PC-9 (cell line): Measurements from ENCODE around the gene CAMKMT. TPM values are rescaled to one million over a fixed set of nuclear protein-coding genes. Genes with fewer than 3 reads are reported as not detected.

Experiments
- BruUV-seq: library from RNA; stranded (reverse); fragments of 400-500 nt; replicated peaks from 2 replicates; lab custom pipeline; 2021; lab: Mats Ljungman, UMichigan
- CTCF ChIA-PET: fragments of 300-600 bp; sonication (Branson Sonifier 250); formaldehyde crosslinking; loops from one replicate; lab custom pipeline; 2022; ENCODE audit warnings: antibody characterized with exemption; lab: Charles Lee
- POLR2A ChIA-PET: fragments of 300-600 bp; sonication (Branson Sonifier 250); formaldehyde crosslinking; loops from one replicate; lab custom pipeline; 2022; ENCODE audit warnings: antibody characterized with exemption; ENCODE audit not compliant: unreplicated experiment; lab: Charles Lee
- DNase-seq, 2 experiments: peaks; one replicate each; pipeline versions ENCODE4 v3.0.0 to v3.0.0-alpha.2; 2015 to 2022; ENCODE audit warnings: mixed read lengths in 1 of 2
- H2AFZ ChIP-seq: fragments of 200-600 bp; sonication (generic); 2 replicates; pipeline ENCODE4 v1.8.1; 2017; ENCODE audit warnings: antibody characterized with exemption
- H3F3A ChIP-seq: fragments of 200-600 bp; sonication (generic); 2 replicates; pipeline ENCODE4 v1.8.1; 2017; ENCODE audit warnings: antibody characterized with exemption, mild to moderate bottlenecking, low read depth; ENCODE audit not compliant: insufficient read depth
- H3K27ac ChIP-seq: fragments of 200-600 bp; sonication (generic); 2 replicates; pipeline ENCODE4 v1.6.1; 2016; ENCODE audit warnings: mixed run types
- H3K27me3 ChIP-seq: fragments of 200-600 bp; sonication (generic); 2 replicates; pipeline ENCODE4 v1.6.1; 2016; ENCODE audit warnings: low read depth, mixed run types; ENCODE audit not compliant: insufficient read depth
- H3K36me3 ChIP-seq: fragments of 200-600 bp; sonication (generic); 2 replicates; pipeline ENCODE4 v1.6.1; 2016; ENCODE audit warnings: low read depth, mixed run types
- H3K4me1 ChIP-seq: fragments of 200-600 bp; sonication (generic); replicated peaks from 2 replicates; pipeline ENCODE4 v1.6.1; 2016; ENCODE audit warnings: mixed run types; ENCODE audit not compliant: insufficient read depth
- H3K4me2 ChIP-seq: fragments of 200-600 bp; sonication (generic); 2 replicates; pipeline ENCODE4 v1.6.1; 2017; ENCODE audit warnings: mixed run types
- H3K4me3 ChIP-seq: fragments of 200-600 bp; sonication (generic); 2 replicates; pipeline ENCODE4 v1.6.1; 2016; ENCODE audit warnings: mixed run types
- H3K79me2 ChIP-seq: fragments of 200-600 bp; sonication (generic); 2 replicates; pipeline ENCODE4 v1.6.1; 2017; ENCODE audit warnings: low read depth, mixed run types
- H3K9me2 ChIP-seq: fragments of 200-600 bp; sonication (generic); 2 replicates; pipeline ENCODE4 v1.8.1; 2017; ENCODE audit warnings: mild to moderate bottlenecking; ENCODE audit not compliant: insufficient read depth
- H3K9me3 ChIP-seq: fragments of 200-600 bp; sonication (generic); 2 replicates; pipeline ENCODE4 v1.8.1; 2016; ENCODE audit warnings: low read depth; ENCODE audit not compliant: insufficient read depth
- H4K20me1 ChIP-seq: fragments of 200-600 bp; sonication (generic); 2 replicates; pipeline ENCODE4 v1.8.1; 2017; ENCODE audit not compliant: insufficient read depth
- CTCF ChIP-seq: fragments of 200-600 bp; sonication (generic); conservative IDR thresholded peaks from 2 replicates; pipeline ENCODE4 v1.6.1; 2017; ENCODE audit warnings: mixed run types, antibody characterized with exemption, mild to moderate bottlenecking, moderate library complexity
- EZH2 ChIP-seq: fragments of 200-600 bp; sonication (generic); IDR thresholded peaks from 2 replicates; pipeline ENCODE4 v1.8.0; 2017; ENCODE audit warnings: antibody characterized with exemption, low read depth
- intact Hi-C: fragments of 100-400 bp; cut with micrococcal nuclease; formaldehyde crosslinking; loops from one replicate; pipeline ENCODE4 v1.10.0; 2022; ENCODE audit not compliant: unreplicated experiment
- total RNA-seq: library from RNA; stranded (reverse); gene quantifications from 2 replicates; pipeline ENCODE4 v1.2.3, GENCODE V29; 2021

Gene CAMKMT
- total RNA-seq, 1 experiment from 2014 or later, result 17.9 TPM

- H3K36me3 ChIP-seq, result no peaks in the 10 kb centered on the region
- no TSS peak for BruUV-seq
- no peak overlapping the region for H3K4me3 ChIP-seq
- no peak for DNase-seq
- H3K4me2 ChIP-seq, result no peak overlapping the region
- no peaks in the 10 kb centered on the region for H3K27me3 ChIP-seq
- CTCF ChIA-PET, result interaction anchor here (0.5 kb wide), 1 partner anchor 28 kb away, joined by 3 read pairs; no protein-coding TSS in a partner anchor
- H3K9me3 ChIP-seq, result no peaks in the 10 kb centered on the region
- H4K20me1 ChIP-seq, result no peaks in the 10 kb centered on the region; the same call in 1 of the 2 replicates
- H3K4me1 ChIP-seq, result no peaks in the 10 kb centered on the region
- H3K79me2 ChIP-seq, result no peaks in the 10 kb centered on the region
- H3K27ac ChIP-seq, result no peak overlapping the region
- no peaks in the 10 kb centered on the region for H3F3A ChIP-seq
- H3K9me2 ChIP-seq, result no peaks in the 10 kb centered on the region
- TF ChIP-seq EZH2 (no peak), CTCF (no peak)
- intact Hi-C loops, result no loop called here
- no peak overlapping the region for H2AFZ ChIP-seq
- POLR2A ChIA-PET, result no interaction called here
Observed at GRCh38 chr2:44455877-44456276, 94.1 kb downstream of the CAMKMT start.

- no TSS peak for BruUV-seq
- ChIA-PET CTCF (no interaction called here), POLR2A (no interaction called here)
- Histone ChIP-seq H3K27me3 (no peaks in the 10 kb centered on the region), H3K4me3 (no peak overlapping the region), H3K9me3 (no peaks in the 10 kb centered on the region), H3K4me2 (no peak overlapping the region), H3K9me2 (no peaks in the 10 kb centered on the region), H2AFZ (no peak overlapping the region), H3K36me3 (no peaks in the 10 kb centered on the region), H3K4me1 (no peaks in the 10 kb centered on the region), H3K27ac (no peak overlapping the region), H3K79me2 (no peaks in the 10 kb centered on the region), H4K20me1 (no peaks in the 10 kb centered on the region; the same call in 1 of the 2 replicates), H3F3A (no peaks in the 10 kb centered on the region)
- no peak for DNase-seq
- intact Hi-C loops, result no loop called here
- TF ChIP-seq EZH2 (no peak), CTCF (no peak)
Observed at GRCh38 chr2:44456946-44457345, 95.2 kb downstream of the CAMKMT start.

GRCh38 chr2:44459739-44460138 lies 98.0 kb downstream of the CAMKMT start:
- Histone ChIP-seq H3K9me3 (peaks cover 7% of the 10 kb centered on the region; the same call in 1 of the 2 replicates), H3K9me2 (no peaks in the 10 kb centered on the region), H3K27me3 (no peaks in the 10 kb centered on the region), H3K4me3 (no peak overlapping the region), H3K4me2 (no peak overlapping the region), H3K36me3 (no peaks in the 10 kb centered on the region), H4K20me1 (no peaks in the 10 kb centered on the region; the same call in 1 of the 2 replicates), H3K79me2 (no peaks in the 10 kb centered on the region), H3F3A (no peaks in the 10 kb centered on the region), H3K27ac (no peak overlapping the region), H3K4me1 (no peaks in the 10 kb centered on the region), H2AFZ (no peak overlapping the region)
- no peak for TF ChIP-seq EZH2
- no peak for TF ChIP-seq CTCF
- no peak for DNase-seq
- intact Hi-C loops, result no loop called here
- BruUV-seq, result no TSS peak
- ChIA-PET POLR2A (no interaction called here), CTCF (no interaction called here)
